GM19395 (cell line): ENCODE measurements around the gene CELF4.
A peak's percentile ranks its signal among the peaks of the same experiment; 100 is the strongest.

ENCODE experiments used
- ATAC-seq: cut with Tn5 transposase; IDR thresholded peaks from one replicate; pipeline ENCODE4 v1.9.1; 2021; ENCODE audit warnings: mild to moderate bottlenecking, moderate library complexity; ENCODE audit not compliant: unreplicated experiment

The CELF4 gene

GRCh38 chr18:37299471-37300304 is 265.9 kb downstream of the CELF4 start:
- ATAC-seq: peak; percentile 67

- ATAC-seq: no peak
Observed at GRCh38 chr18:37298816-37299215, 266.8 kb downstream of the CELF4 start.

- ATAC-seq: no peak
Observed at GRCh38 chr18:37297106-37297505, 268.5 kb downstream of the CELF4 start.

GRCh38 chr18:37294951-37295350 is 270.6 kb downstream of the CELF4 start:
- no peak for ATAC-seq

GRCh38 chr18:37293359-37293758 is 272.2 kb downstream of the CELF4 start:
- no peak for ATAC-seq

- no peak for ATAC-seq
Observed at GRCh38 chr18:37289423-37289822, 276.2 kb downstream of the CELF4 start.

- no peak for ATAC-seq
Observed at GRCh38 chr18:37287601-37288000, 278.0 kb downstream of the CELF4 start.

- ATAC-seq: no peak
Observed at GRCh38 chr18:37286801-37287200, 278.8 kb downstream of the CELF4 start.

- ATAC-seq: no peak
Observed at GRCh38 chr18:37285825-37286224, 279.8 kb downstream of the CELF4 start.

- no peak for ATAC-seq
Observed at GRCh38 chr18:37284260-37284659, 281.3 kb downstream of the CELF4 start.

- no peak for ATAC-seq
Observed at GRCh38 chr18:37282386-37283037, 283.1 kb downstream of the CELF4 start.

- ATAC-seq: no peak
Observed at GRCh38 chr18:37280701-37281393, 284.8 kb downstream of the CELF4 start.

- ATAC-seq: no peak
Observed at GRCh38 chr18:37277804-37278203, 287.8 kb downstream of the CELF4 start.

- no peak for ATAC-seq
Observed at GRCh38 chr18:37276111-37276890, 289.3 kb downstream of the CELF4 start.

GRCh38 chr18:37275237-37275741 is 290.3 kb downstream of the CELF4 start:
- no peak for ATAC-seq

- ATAC-seq: no peak
Observed at GRCh38 chr18:37274309-37275236, 291.0 kb downstream of the CELF4 start.

GRCh38 chr18:37272841-37273240 is 292.8 kb downstream of the CELF4 start:
- no peak for ATAC-seq

- no peak for ATAC-seq
Observed at GRCh38 chr18:37272226-37272625, 293.4 kb downstream of the CELF4 start.

GRCh38 chr18:37270666-37271052 is 294.9 kb downstream of the CELF4 start:
- ATAC-seq: no peak
